SIG-M5 treated with dmso at 0.1 percent for 504 hours (cell line): ENCODE results near the gene PDIK1L.

ENCODE experiments used
- DNase-seq: peaks from one replicate; lab custom pipeline; 2025; ENCODE audit not compliant: unreplicated experiment; lab: John Stamatoyannopoulos, UW

Gene PDIK1L

GRCh38 chr1:26169669-26170471, 58.2 kb downstream of the PDIK1L start, which contains the start of gene ZNF593:
TSS of gene ZNF593 (plus strand) at chr1:26169908. CDS start at chr1:26169984, 76 bp downstream.
- DNase-seq: peak; percentile 86

DNA sequence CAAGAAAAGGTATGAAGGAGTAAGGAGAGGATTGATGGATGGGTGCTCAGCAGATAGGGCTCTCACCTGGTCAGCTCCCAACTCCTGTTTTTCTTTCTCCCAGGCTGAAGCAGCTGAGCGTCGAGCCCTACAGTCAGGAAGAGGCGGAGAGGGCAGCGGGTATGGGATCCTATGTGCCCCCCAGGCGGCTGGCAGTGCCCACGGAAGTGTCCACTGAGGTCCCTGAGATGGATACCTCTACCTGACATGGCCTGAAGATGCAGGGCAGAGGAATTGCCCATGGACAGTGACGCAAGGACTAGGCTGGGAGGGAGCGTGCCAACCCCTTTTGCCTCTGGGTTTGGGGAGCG, 58.8 kb downstream of the PDIK1L start:
- no peak for DNase-seq

DNA sequence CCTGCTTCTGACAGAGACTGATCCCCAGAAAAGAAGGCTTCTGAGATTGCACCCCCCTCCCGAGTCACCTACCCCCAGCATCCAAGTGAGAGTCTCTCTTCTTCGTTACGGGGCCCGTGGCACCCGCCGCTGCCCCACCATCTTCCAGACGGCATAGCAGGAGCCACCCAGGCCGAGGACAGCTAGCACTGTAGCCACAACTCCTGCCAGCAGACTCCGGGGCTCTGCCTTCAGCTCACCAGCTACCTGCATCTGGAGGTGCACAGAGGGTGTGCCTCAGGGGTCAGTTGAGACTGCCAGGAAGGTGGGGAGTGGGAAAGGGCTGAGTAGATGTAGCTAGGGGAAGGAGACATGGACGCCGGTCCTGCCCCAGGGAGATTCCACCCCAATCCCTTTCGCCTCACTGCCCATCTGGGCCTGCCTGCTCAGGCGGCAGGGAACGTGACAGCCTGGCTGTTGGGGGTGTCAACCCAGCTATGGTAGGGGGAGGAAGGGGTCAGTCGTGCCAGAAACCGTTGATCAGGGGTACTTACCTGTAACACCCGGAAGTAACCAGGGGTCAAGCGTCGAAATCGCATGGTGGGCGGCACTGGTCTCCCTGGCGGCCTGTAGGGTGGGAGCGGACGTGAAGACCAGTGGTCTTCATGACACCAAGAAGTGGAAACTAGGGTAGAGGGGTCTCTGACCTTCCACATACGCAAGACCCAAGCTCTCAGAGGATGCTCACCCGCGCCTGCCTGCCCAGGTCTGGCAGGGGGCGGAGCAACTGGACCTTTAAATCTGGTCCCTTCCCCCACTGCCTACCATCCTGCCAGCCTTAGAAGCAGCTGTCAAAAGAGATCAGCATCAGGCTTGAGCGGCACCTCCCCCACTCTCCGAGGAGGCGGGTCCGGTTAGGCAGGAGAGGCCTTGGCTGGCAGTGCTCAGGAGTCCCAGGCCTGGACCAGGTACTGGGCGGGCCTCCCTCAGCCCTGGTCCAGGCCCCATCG, 59.8 kb downstream of the PDIK1L start, which contains the start of gene ZNF593OS:
TSS of gene ZNF593OS (minus strand) at position 749 of the 989 bp plus-strand sequence. CDS start at position 578, 171 bp downstream.
- DNase-seq: no peak
